Neuronal stem cell (in vitro differentiated cells): ENCODE data around the gene ANKRD22.
A peak's percentile ranks its signal among the peaks of the same experiment; 100 is the strongest.
"Not testable (repeated sequence)": the region's sequence is repeated elsewhere in the genome, so short reads cannot be mapped to it uniquely, and the experiment has no call there.

Source experiments
- DNase-seq: peaks from one replicate; pipeline ENCODE4 v3.0.0-alpha.2; 2013; ENCODE audit warnings: low spot score
- H2AFZ ChIP-seq: one replicate; pipeline ENCODE4 v1.6.1; 2013; ENCODE audit warnings: mild to moderate bottlenecking, low read length, inconsistent platforms
- H2AK5ac ChIP-seq: 2 replicates; pipeline ENCODE4 v1.6.1; 2013; ENCODE audit warnings: low read depth, mild to moderate bottlenecking, inconsistent platforms, low read length, moderate library complexity, mixed read lengths
- H2BK120ac ChIP-seq: 2 replicates; pipeline ENCODE4 v1.6.1; 2013; ENCODE audit warnings: low read depth, mild to moderate bottlenecking, inconsistent platforms, low read length, moderate library complexity, mixed read lengths
- H2BK12ac ChIP-seq: one replicate; pipeline ENCODE4 v1.6.1; 2013; ENCODE audit warnings: low read length, inconsistent platforms
- H2BK15ac ChIP-seq: 2 replicates; pipeline ENCODE4 v1.6.1; 2013; ENCODE audit warnings: mild to moderate bottlenecking, low read length, inconsistent platforms, mixed read lengths
- H2BK5ac ChIP-seq: one replicate; pipeline ENCODE4 v1.6.1; 2013; ENCODE audit warnings: inconsistent platforms, mild to moderate bottlenecking, low read length, moderate library complexity
- H3K14ac ChIP-seq: one replicate; pipeline ENCODE4 v1.6.1; 2013; ENCODE audit warnings: low read length, inconsistent platforms
- H3K18ac ChIP-seq: 2 replicates; pipeline ENCODE4 v1.6.1; 2013; ENCODE audit warnings: low read length, inconsistent platforms
- H3K23ac ChIP-seq: 2 replicates; pipeline ENCODE4 v1.6.1; 2013; ENCODE audit warnings: low read depth, mild to moderate bottlenecking, mixed read lengths, low read length, inconsistent platforms; ENCODE audit not compliant: poor library complexity
- H3K27ac ChIP-seq: replicated peaks from 3 replicates; pipeline ENCODE4 v1.5.1; 2013; ENCODE audit warnings: low read length, inconsistent platforms
- H3K27me3 ChIP-seq, 3 experiments: 2 replicates each; pipeline ENCODE4 v1.6.1; 2013; ENCODE audit warnings: low read length in 3 of 3, mild to moderate bottlenecking in 2 of 3, inconsistent platforms in 1 of 3, low read depth in 1 of 3, mixed read lengths in 1 of 3, moderate library complexity in 1 of 3; ENCODE audit not compliant: control insufficient read depth in 3 of 3, insufficient read depth in 3 of 3
- H3K36me3 ChIP-seq, 2 donors: replicated peaks in 1 of 2; 2 replicates each; pipeline ENCODE4 v1.6.1; 2013; ENCODE audit warnings: low read length in 2 of 2; ENCODE audit not compliant: control insufficient read depth in 2 of 2, insufficient read depth in 2 of 2
- H3K4ac ChIP-seq: 2 replicates; pipeline ENCODE4 v1.6.1; 2013; ENCODE audit warnings: inconsistent platforms, mild to moderate bottlenecking, low read length, moderate library complexity
- H3K4me1 ChIP-seq, 2 donors: 1 replicate in 1 of 2; 2 replicates in 1 of 2; pipeline ENCODE4 v1.6.1; 2013; ENCODE audit warnings: low read length in 2 of 2, low read depth in 1 of 2; ENCODE audit not compliant: control insufficient read depth in 2 of 2, insufficient read depth in 1 of 2
- H3K4me2 ChIP-seq: one replicate; pipeline ENCODE4 v1.6.1; 2013; ENCODE audit warnings: mild to moderate bottlenecking, low read length, inconsistent platforms; ENCODE audit not compliant: insufficient read depth, poor library complexity, severe bottlenecking
- H3K4me3 ChIP-seq, 2 donors: 2 replicates each; pipeline ENCODE4 v1.5.1; 2013; ENCODE audit warnings: low read length in 2 of 2, mild to moderate bottlenecking in 2 of 2, inconsistent platforms in 1 of 2, moderate library complexity in 1 of 2
- H3K79me1 ChIP-seq: one replicate; pipeline ENCODE4 v1.6.1; 2013; ENCODE audit warnings: low read depth, mild to moderate bottlenecking, inconsistent platforms, low read length, moderate library complexity
- H3K9ac ChIP-seq: one replicate; pipeline ENCODE4 v1.6.1; 2013; ENCODE audit warnings: mild to moderate bottlenecking, low read depth, low read length, inconsistent platforms; ENCODE audit not compliant: poor library complexity
- H3K9me3 ChIP-seq, 2 donors: replicated peaks in 1 of 2; 2 replicates each; pipeline versions ENCODE3 to v1.6.1; 2013; ENCODE audit warnings: low read length in 2 of 2, mild to moderate bottlenecking in 2 of 2, inconsistent platforms in 1 of 2, low read depth in 1 of 2, mixed read lengths in 1 of 2, moderate library complexity in 1 of 2; ENCODE audit not compliant: control insufficient read depth in 2 of 2, insufficient read depth in 1 of 2
- H4K8ac ChIP-seq: one replicate; pipeline ENCODE4 v1.6.1; 2013; ENCODE audit warnings: low read depth, mild to moderate bottlenecking, inconsistent platforms, low read length, moderate library complexity
- H4K91ac ChIP-seq: one replicate; pipeline ENCODE4 v1.6.1; 2013; ENCODE audit warnings: low read length, low read depth, mild to moderate bottlenecking, inconsistent platforms; ENCODE audit not compliant: poor library complexity
- WGBS, 2 donors: extraction: QIAGEN DNeasy Blood & Tissue Kit; methylation state at CpG; one replicate each; pipeline ENCODE4 v1.1.7; 2013; ENCODE audit warnings: missing lambda C conversion rate in 2 of 2, mixed read lengths in 1 of 2; ENCODE audit not compliant: insufficient read length in 2 of 2, insufficient replicate concordance in 1 of 2; ENCODE audit errors: extremely low coverage in 2 of 2; 5-methylcytosine and 5-hydroxymethylcytosine counted together

The ANKRD22 gene

DNA sequence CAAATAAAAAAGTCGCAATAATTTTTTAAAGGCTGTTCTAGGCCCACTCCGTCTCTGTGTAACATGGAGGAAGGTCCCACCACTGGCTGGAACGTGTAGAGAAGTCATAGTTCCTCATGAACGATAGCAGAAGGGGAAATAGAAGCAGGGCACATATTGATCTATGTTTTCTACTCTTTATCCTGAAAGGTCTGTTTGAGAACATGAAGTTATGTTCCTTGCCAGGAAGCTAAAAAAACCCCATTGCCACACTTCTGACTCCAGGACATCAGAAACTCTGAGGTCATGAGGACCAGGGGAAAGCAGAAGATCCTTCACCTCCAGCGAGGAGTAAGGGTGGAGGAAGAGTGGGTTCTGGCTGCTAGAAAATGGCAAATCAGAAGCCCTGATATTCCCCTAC is 10.8 kb downstream of the ANKRD22 start:
- H3K4ac ChIP-seq, result no peak overlapping the region
- no peak overlapping the region for H2AK5ac ChIP-seq
- H2BK15ac ChIP-seq, result no peak overlapping the region
- no peak for DNase-seq
- H3K18ac ChIP-seq, result no peak overlapping the region
- H2BK5ac ChIP-seq, result no peak overlapping the region
- no peak overlapping the region for H2BK12ac ChIP-seq
- no peak overlapping the region for H2BK120ac ChIP-seq
- H4K91ac ChIP-seq, result no peak overlapping the region
- H3K27me3 ChIP-seq, result peaks cover 0 to 14% (median 0%) of the 10 kb centered on the region in 3 experiments
- H3K4me3 ChIP-seq, result no peak overlapping the region
- no peak overlapping the region for H3K27ac ChIP-seq
- no peak overlapping the region for H3K23ac ChIP-seq
- WGBS, 2 donors, result no CpG with 5 or more reads among the region's 5 CpGs
- H3K36me3 ChIP-seq, result no peaks in the 10 kb centered on the region
- H3K4me2 ChIP-seq, result no peak overlapping the region
- no peaks in the 10 kb centered on the region for H3K9me3 ChIP-seq
- H3K14ac ChIP-seq, result no peak overlapping the region
- no peaks in the 10 kb centered on the region for H3K4me1 ChIP-seq
- no peak overlapping the region for H3K9ac ChIP-seq
- peak overlapping the region; percentile 70 for H2AFZ ChIP-seq
- no peaks in the 10 kb centered on the region for H3K79me1 ChIP-seq
- H4K8ac ChIP-seq, result no peak overlapping the region

DNA sequence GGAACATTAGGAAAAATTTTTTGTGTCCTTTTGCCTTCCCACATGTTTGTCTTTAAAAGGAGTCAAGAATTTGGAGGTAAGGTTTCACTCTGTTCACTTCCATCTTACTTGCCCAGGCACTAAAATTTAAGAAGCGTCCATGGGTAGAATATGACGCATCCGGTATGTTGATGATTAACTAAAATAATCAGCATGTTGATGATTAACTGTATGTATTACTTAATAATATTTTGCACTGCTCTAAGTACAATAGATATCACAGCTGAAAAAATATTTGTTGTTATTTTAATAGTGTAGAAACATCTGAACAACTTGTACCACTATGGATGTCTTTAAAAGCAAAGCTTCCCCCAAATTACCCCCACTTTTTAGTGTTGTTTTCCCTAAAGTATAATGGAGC is 11.5 kb downstream of the ANKRD22 start:
- Histone ChIP-seq H3K4me1 (no peaks in the 10 kb centered on the region), H3K27ac (no peak overlapping the region)

DNA sequence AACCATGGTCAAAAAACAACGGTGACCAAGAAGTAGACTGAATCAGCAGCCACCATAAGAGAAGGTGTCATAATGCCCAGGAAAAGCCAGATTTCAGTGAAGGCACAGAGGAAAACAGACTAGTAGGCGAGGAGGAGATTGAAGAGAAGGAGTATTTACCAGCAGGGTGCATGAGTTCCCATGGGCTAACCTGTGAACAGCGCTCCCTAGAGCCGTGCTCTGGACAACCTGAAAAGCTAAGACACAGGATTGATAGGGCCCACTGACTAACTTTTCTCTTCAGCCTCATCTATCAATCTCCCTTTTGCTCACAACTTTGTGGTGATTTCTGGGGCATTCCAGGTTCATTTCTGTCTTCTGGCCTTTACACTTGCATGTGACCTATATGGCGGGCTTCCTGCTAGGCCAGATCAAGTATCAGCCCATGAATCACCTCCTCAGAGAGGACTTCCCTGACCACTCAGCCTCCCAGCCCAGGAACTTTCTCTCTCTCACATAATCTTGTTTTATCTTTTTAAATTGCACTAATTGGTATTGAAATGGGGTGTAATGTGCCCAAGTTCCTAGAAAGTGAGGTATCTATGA is 12.8 kb downstream of the ANKRD22 start:
- H2BK120ac ChIP-seq, result no peak overlapping the region
- no peak overlapping the region for H2BK12ac ChIP-seq
- no peak overlapping the region for H3K4me3 ChIP-seq
- no CpG with 5 or more reads among the region's 5 CpGs for WGBS, 2 donors
- no peak overlapping the region for H3K4ac ChIP-seq
- no peak overlapping the region for H2AFZ ChIP-seq
- H3K9me3 ChIP-seq, result no peaks in the 10 kb centered on the region
- DNase-seq, result no peak
- no peak overlapping the region for H2BK15ac ChIP-seq
- H3K18ac ChIP-seq, result no peak overlapping the region
- H3K23ac ChIP-seq, result no peak overlapping the region
- peaks cover 0 to 15% (median 0%) of the 10 kb centered on the region in 3 experiments for H3K27me3 ChIP-seq
- H4K8ac ChIP-seq, result no peak overlapping the region
- H2BK5ac ChIP-seq, result no peak overlapping the region
- no peak overlapping the region for H3K4me2 ChIP-seq
- no peak overlapping the region for H3K9ac ChIP-seq
- no peaks in the 10 kb centered on the region for H3K36me3 ChIP-seq
- H3K79me1 ChIP-seq, result no peaks in the 10 kb centered on the region
- H2AK5ac ChIP-seq, result no peak overlapping the region
- no peak overlapping the region for H4K91ac ChIP-seq
- no peaks in the 10 kb centered on the region for H3K4me1 ChIP-seq
- no peak overlapping the region for H3K14ac ChIP-seq
- H3K27ac ChIP-seq, result no peak overlapping the region

More for the DNA sequence above, 11.5 kb downstream of the ANKRD22 start:
- Histone ChIP-seq H3K4me3 (no peak overlapping the region), H3K79me1 (no peaks in the 10 kb centered on the region), H3K36me3 (no peaks in the 10 kb centered on the region), H4K91ac (no peak overlapping the region), H3K18ac (no peak overlapping the region), H3K9ac (no peak overlapping the region), H2BK15ac (no peak overlapping the region), H4K8ac (no peak overlapping the region), H3K23ac (no peak overlapping the region), H2AFZ (no peak overlapping the region), H2BK120ac (no peak overlapping the region), H2BK5ac (no peak overlapping the region), H3K4ac (no peak overlapping the region), H3K14ac (no peak overlapping the region), H2AK5ac (no peak overlapping the region), H3K9me3 (no peaks in the 10 kb centered on the region), H3K27me3 (peaks cover 0 to 14% (median 0%) of the 10 kb centered on the region in 3 experiments), H2BK12ac (no peak overlapping the region), H3K4me2 (no peak overlapping the region)
- WGBS, 2 donors, result no CpG with 5 or more reads among the region's 3 CpGs
- no peak for DNase-seq

DNA sequence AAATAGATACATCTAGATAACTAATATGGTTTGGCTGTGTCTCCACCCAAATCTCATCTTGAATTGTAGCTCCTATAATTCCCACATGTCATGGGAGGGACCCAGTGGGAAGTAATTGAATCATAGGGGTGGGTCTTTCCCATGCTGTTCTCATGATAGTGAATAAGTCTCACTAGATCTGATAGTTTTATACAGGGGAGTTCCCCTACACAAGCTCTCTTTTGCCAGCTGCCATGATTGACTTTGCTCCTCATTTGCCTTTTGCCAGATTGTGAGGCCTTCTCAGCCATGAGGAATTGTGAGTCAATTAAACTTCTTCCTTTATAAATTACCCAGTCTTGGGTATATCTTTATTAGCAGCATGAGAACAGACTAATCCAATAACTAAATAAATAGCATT is 14.0 kb downstream of the ANKRD22 start:
- H3K4me2 ChIP-seq, H3K9ac ChIP-seq, H3K23ac ChIP-seq, H2BK15ac ChIP-seq, H3K4me3 ChIP-seq, H3K4ac ChIP-seq, H2AFZ ChIP-seq, H2BK12ac ChIP-seq, H2BK5ac ChIP-seq, H2BK120ac ChIP-seq, H2AK5ac ChIP-seq, DNase-seq, H3K27ac ChIP-seq, H3K9me3 ChIP-seq, H3K79me1 ChIP-seq, H4K8ac ChIP-seq, H3K4me1 ChIP-seq, H3K18ac ChIP-seq, H3K36me3 ChIP-seq, H4K91ac ChIP-seq, H3K14ac ChIP-seq: not testable (repeated sequence)
- peaks cover 0 to 13% (median 0%) of the 10 kb centered on the region in 3 experiments for H3K27me3 ChIP-seq
